ENCODE data around the gene GCKR. TPM values are rescaled to one million over a fixed set of nuclear protein-coding genes. Genes with fewer than 3 reads are reported as not detected.

GCKR gene
- total RNA-seq, 1 experiment from 2014 or later: 0.11 TPM

DNA sequence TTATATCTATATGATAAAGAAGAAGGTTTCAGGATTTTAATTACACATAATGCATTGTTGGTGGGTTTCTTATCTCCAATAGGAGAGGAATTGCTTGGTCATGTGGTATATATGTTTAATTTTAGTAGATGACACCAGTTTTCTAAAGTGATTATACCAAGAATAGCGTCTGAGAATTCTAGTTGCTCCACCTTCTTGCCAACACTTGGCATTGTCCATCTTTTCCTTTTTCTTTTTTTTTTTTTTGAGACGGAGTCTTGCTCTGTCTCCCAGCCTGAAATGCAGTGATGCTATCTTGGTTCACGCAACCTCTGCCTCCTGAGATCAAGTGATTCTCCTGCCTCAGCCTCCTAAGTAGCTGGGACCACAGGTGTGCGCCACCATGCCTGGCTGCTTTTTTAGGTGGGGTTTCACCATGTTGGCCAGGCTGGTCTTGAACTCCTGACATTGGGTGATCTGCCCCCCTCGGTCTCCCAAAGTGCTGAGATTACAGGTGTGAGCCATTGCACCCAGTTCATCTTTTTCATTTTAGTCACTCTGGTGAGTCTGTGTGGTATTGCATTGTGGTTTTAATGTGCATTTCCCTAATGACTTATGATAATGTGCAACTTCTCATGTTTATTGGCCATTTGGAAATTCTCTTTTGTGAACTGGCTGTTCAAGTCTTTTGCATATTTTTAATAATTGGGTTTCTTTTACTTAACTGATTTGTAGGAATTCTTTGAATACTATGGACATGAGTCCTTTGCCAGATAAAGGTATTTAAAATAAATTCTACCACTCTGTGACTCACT is 48.9 kb downstream of the GCKR start:
- H3K56ac ChIP-seq (ENCODE audit: insufficient read length, low read depth, low read length): no peak overlapping the region
- no peak for DNase-seq
- TF ChIP-seq, protein P1, sequence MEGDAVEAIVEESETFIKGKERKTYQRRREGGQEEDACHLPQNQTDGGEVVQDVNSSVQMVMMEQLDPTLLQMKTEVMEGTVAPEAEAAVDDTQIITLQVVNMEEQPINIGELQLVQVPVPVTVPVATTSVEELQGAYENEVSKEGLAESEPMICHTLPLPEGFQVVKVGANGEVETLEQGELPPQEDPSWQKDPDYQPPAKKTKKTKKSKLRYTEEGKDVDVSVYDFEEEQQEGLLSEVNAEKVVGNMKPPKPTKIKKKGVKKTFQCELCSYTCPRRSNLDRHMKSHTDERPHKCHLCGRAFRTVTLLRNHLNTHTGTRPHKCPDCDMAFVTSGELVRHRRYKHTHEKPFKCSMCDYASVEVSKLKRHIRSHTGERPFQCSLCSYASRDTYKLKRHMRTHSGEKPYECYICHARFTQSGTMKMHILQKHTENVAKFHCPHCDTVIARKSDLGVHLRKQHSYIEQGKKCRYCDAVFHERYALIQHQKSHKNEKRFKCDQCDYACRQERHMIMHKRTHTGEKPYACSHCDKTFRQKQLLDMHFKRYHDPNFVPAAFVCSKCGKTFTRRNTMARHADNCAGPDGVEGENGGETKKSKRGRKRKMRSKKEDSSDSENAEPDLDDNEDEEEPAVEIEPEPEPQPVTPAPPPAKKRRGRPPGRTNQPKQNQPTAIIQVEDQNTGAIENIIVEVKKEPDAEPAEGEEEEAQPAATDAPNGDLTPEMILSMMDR (conservative IDR thresholded peaks at IDR 0.05): no peak
- H2BK5ac ChIP-seq (ENCODE audit: insufficient read length, low read length): no peak overlapping the region
- no peaks in the 10 kb centered on the region for H3K23me2 ChIP-seq (ENCODE audit: insufficient read length, low read depth, low read length, poor library complexity, severe bottlenecking)
- no peaks in the 10 kb centered on the region for H3K4me1 Mint-ChIP-seq
- WGBS (ENCODE audit: extremely low coverage, insufficient read length, low lambda C conversion rate): no CpG with 5 or more reads among the region's 5 CpGs
- H2AK5ac ChIP-seq (ENCODE audit: insufficient read length, low read length): no peak overlapping the region
- H2BK15ac ChIP-seq (ENCODE audit: low read depth, low read length): no peak overlapping the region
- no peak overlapping the region for H2BK12ac ChIP-seq (ENCODE audit: insufficient read length, low read depth, low read length)
- H2BK20ac ChIP-seq (ENCODE audit: low read depth, low read length, poor library complexity, severe bottlenecking): no peak overlapping the region
- no peak overlapping the region for H4K5ac ChIP-seq (ENCODE audit: insufficient read length, low read depth, low read length)
- no peaks in the 10 kb centered on the region for H3K9me3 ChIP-seq (ENCODE audit: control insufficient read depth, low read depth, low read length)
- no peak overlapping the region for H3K9ac ChIP-seq (ENCODE audit: extremely low read depth, insufficient read length, low read length)
- no peak overlapping the region for H3K4me3 Mint-ChIP-seq
- no peaks in the 10 kb centered on the region for H3K4me1 ChIP-seq (ENCODE audit: insufficient read depth, low read length)
- no peak overlapping the region for H3K18ac ChIP-seq (ENCODE audit: insufficient read length, low read depth, low read length)
- no peaks in the 10 kb centered on the region for H4K20me1 ChIP-seq (ENCODE audit: control insufficient read depth, insufficient read depth, insufficient read length)
- H3K79me1 ChIP-seq (ENCODE audit: insufficient read depth, low read depth, low read length, poor library complexity, severe bottlenecking): no peaks in the 10 kb centered on the region
- H3K36me3 Mint-ChIP-seq (ENCODE audit: insufficient read depth in 1 of 3, low read depth in 3 of 3): no peaks in the 10 kb centered on the region; a peak in 2 of 7 replicates
- H3K79me2 ChIP-seq (ENCODE audit: insufficient read depth, low read length): no peaks in the 10 kb centered on the region
- no peak overlapping the region for H3K23ac ChIP-seq (ENCODE audit: insufficient read length, low read depth, low read length)
- H3T11ph ChIP-seq (ENCODE audit: low read length): no peak overlapping the region
- no peak overlapping the region for H2AFZ ChIP-seq (ENCODE audit: low read length)
- no peak overlapping the region for H3K4ac ChIP-seq (ENCODE audit: low read depth, low read length)
- no peaks in the 10 kb centered on the region for H3K27me3 ChIP-seq (ENCODE audit: insufficient read depth, low read length)
- H2BK120ac ChIP-seq (ENCODE audit: low read depth, low read length, poor library complexity, severe bottlenecking): no peak overlapping the region
- H3K9me3 Mint-ChIP-seq: peaks cover 16 to 22% of the 10 kb centered on the region in 2 experiments
- H4K91ac ChIP-seq (ENCODE audit: insufficient read length, low read depth, low read length): no peak overlapping the region
- H3K27ac Mint-ChIP-seq: no peak overlapping the region
- no peak overlapping the region for H4K8ac ChIP-seq (replicated peaks; ENCODE audit: insufficient read length, low read depth, low read length)
- H3K14ac ChIP-seq (ENCODE audit: insufficient read depth, low read length): no peak overlapping the region
- H3K27me3 Mint-ChIP-seq (ENCODE audit: low read depth): peaks cover 4% of the 10 kb centered on the region
- H3K27ac ChIP-seq (ENCODE audit: insufficient read length, low read depth, low read length): no peak overlapping the region
- no peak overlapping the region for H3K4me2 ChIP-seq (ENCODE audit: insufficient read depth, insufficient read length, low read length)

Data from H9 (cell line).